HCT116 (cell line): Measurements from ENCODE around the gene TDRD7.

Experiments
- CTCF ChIP-seq, 3 experiments: fragments of 200-600 bp in 1 of 3; sonication (generic) in 1 of 3; IDR thresholded peaks in 2 of 3; conservative IDR thresholded peaks in 1 of 3; 2 replicates each; pipeline ENCODE4 v1.5.1; 2012 to 2017; ENCODE audit warnings: low read depth in 2 of 3, low read length in 2 of 3, antibody characterized with exemption in 1 of 3, borderline replicate concordance in 1 of 3, control low read depth in 1 of 3, mild to moderate bottlenecking in 1 of 3, mixed read lengths in 1 of 3, mixed run types in 1 of 3, moderate library complexity in 1 of 3; ENCODE audit not compliant: insufficient read depth in 1 of 3
- EZH2 ChIP-seq: fragments of 200-600 bp; sonication (generic); IDR thresholded peaks from 2 replicates; pipeline ENCODE4 v1.6.1; 2017; ENCODE audit warnings: antibody characterized with exemption, mixed run types

- TF ChIP-seq CTCF (IDR thresholded peaks at IDR 0.05 in 2 of 3, conservative IDR thresholded peaks at IDR 0.05 in 1 of 3; ENCODE audit: borderline replicate concordance in 1 of 3, insufficient read depth in 1 of 3, low read depth in 2 of 3, low read length in 2 of 3) (no peak), EZH2 (no peak)
Measured at GRCh38 chr9:97387936-97388684, 23.8 kb upstream of the TDRD7 start.
